HL-60 (cell line): Measurements from ENCODE around the gene ANKFY1.

Experiments used
- DNase-seq, 2 experiments: peaks; one replicate each; pipeline ENCODE4 v3.0.0-alpha.2; 2010 to 2020; ENCODE audit warnings: low read depth in 1 of 2, low spot score in 1 of 2
- H3K27ac ChIP-seq: fragments of 250-450 bp; sonication (Bioruptor Pico); replicated peaks from 2 replicates; pipeline ENCODE4 v1.5.1; 2020; ENCODE audit warnings: mild to moderate bottlenecking, moderate library complexity
- H3K27me3 ChIP-seq: fragments of 250-450 bp; sonication (Bioruptor Pico); 2 replicates; pipeline ENCODE4 v1.5.1; 2021; ENCODE audit warnings: mild to moderate bottlenecking, moderate library complexity; ENCODE audit not compliant: insufficient read depth, poor library complexity, severe bottlenecking
- H3K4me3 ChIP-seq: replicated peaks from 2 replicates; pipeline ENCODE4 v1.5.1; 2011; ENCODE audit warnings: mild to moderate bottlenecking, control low read depth, low read length; ENCODE audit not compliant: insufficient read depth
- CTCF ChIP-seq: IDR thresholded peaks from one replicate; pipeline ENCODE4 v1.5.1; 2011; ENCODE audit warnings: low read length, control low read depth, inconsistent platforms; ENCODE audit not compliant: insufficient read depth
- GABPA ChIP-seq: IDR thresholded peaks from 2 replicates; pipeline ENCODE4 v1.6.1; 2012; ENCODE audit warnings: low read depth
- POLR2AphosphoS5 ChIP-seq: IDR thresholded peaks from 2 replicates; pipeline ENCODE4 v1.6.1; 2012; ENCODE audit warnings: low read depth
- REST ChIP-seq: IDR thresholded peaks from 2 replicates; pipeline ENCODE4 v1.6.1; 2012; ENCODE audit warnings: low read depth; ENCODE audit not compliant: insufficient replicate concordance
- SPI1 ChIP-seq: IDR thresholded peaks from 2 replicates; pipeline ENCODE4 v1.6.1; 2012; ENCODE audit warnings: low read depth, mild to moderate bottlenecking, borderline replicate concordance

The ANKFY1 gene

GRCh38 chr17:4186357-4186881 lies 77.4 kb downstream of the ANKFY1 start:
- H3K27ac ChIP-seq = no peak overlapping the region
- no peak overlapping the region for H3K4me3 ChIP-seq
- no peak for TF ChIP-seq POLR2AphosphoS5
- TF ChIP-seq REST = no peak
- TF ChIP-seq GABPA = no peak
- no peak for TF ChIP-seq SPI1
- TF ChIP-seq CTCF = no peak
- DNase-seq = no peak
- H3K27me3 ChIP-seq = no peaks in the 10 kb centered on the region

- H3K4me3 ChIP-seq = no peak overlapping the region
- no peak for DNase-seq
- H3K27me3 ChIP-seq = no peaks in the 10 kb centered on the region
- TF ChIP-seq POLR2AphosphoS5 = no peak
- TF ChIP-seq GABPA = no peak
- no peak for TF ChIP-seq CTCF
- TF ChIP-seq SPI1 = no peak
- TF ChIP-seq REST = no peak
- no peak overlapping the region for H3K27ac ChIP-seq
These were observed 78.1 kb downstream of the ANKFY1 start for GRCh38 chr17:4185656-4186055.

GRCh38 chr17:4184811-4185210 lies 79.0 kb downstream of the ANKFY1 start:
- DNase-seq = no peak
- TF ChIP-seq REST = no peak
- TF ChIP-seq POLR2AphosphoS5 = no peak
- TF ChIP-seq CTCF = no peak
- no peak for TF ChIP-seq GABPA
- no peak for TF ChIP-seq SPI1
- no peak overlapping the region for H3K4me3 ChIP-seq
- H3K27ac ChIP-seq = no peak overlapping the region
- H3K27me3 ChIP-seq = no peaks in the 10 kb centered on the region
